Activated CD8-positive, alpha-beta T cell treated with anti-CD3 and anti-CD28 coated beads for 36 hours (primary cell): Measurements from ENCODE around the gene PLGRKT. TPM values are rescaled to one million over a fixed set of nuclear protein-coding genes. Genes with fewer than 3 reads are reported as not detected.
"Not testable (repeated sequence)": the region's sequence is repeated elsewhere in the genome, so short reads cannot be mapped to it uniquely, and the experiment has no call there.

Experiments
- ATAC-seq: fragments of 200-7000 bp; cut with Tn5 transposase; one replicate; pipeline ENCODE4 v1.10.0; 2021; ENCODE audit warnings: mild to moderate bottlenecking, moderate library complexity
- CTCF ChIA-PET: fragments of 350-600 bp; sonication (Branson Sonifier 250); formaldehyde crosslinking; loops from one replicate; lab custom pipeline; 2021; ENCODE audit warnings: antibody characterized with exemption; lab: Charles Lee
- POLR2A ChIA-PET: fragments of 350-600 bp; sonication (Branson Sonifier 250); formaldehyde crosslinking; loops from one replicate; lab custom pipeline; 2021; ENCODE audit warnings: antibody characterized with exemption; lab: Charles Lee
- DNase-seq: peaks from one replicate; pipeline ENCODE4 v3.0.0-alpha.2; 2020
- H3K27ac Mint-ChIP-seq: one replicate; pipeline ENCODE4 v1.8.0; 2021; ENCODE audit warnings: mild to moderate bottlenecking, mixed read lengths
- H3K27me3 Mint-ChIP-seq: one replicate; pipeline ENCODE4 v1.8.0; 2021; ENCODE audit warnings: mixed read lengths
- H3K36me3 Mint-ChIP-seq: one replicate; pipeline ENCODE4 v1.8.0; 2021; ENCODE audit warnings: low read depth, mixed read lengths
- H3K4me1 Mint-ChIP-seq: one replicate; pipeline ENCODE4 v1.8.0; 2021; ENCODE audit warnings: low read depth, mixed read lengths
- H3K4me3 Mint-ChIP-seq: one replicate; pipeline ENCODE4 v1.8.0; 2021; ENCODE audit warnings: mild to moderate bottlenecking, moderate library complexity, mixed read lengths
- H3K9me3 Mint-ChIP-seq: one replicate; pipeline ENCODE4 v1.8.0; 2021; ENCODE audit warnings: mixed read lengths
- intact Hi-C: fragments of 100-400 bp; cut with micrococcal nuclease; formaldehyde crosslinking; loops from one replicate; pipeline ENCODE4 v1.10.0; 2022
- total RNA-seq, 2 experiments: library from RNA; stranded (reverse); gene quantifications; one replicate each; pipeline ENCODE4 v1.2.3, GENCODE V29; 2021
- TF ChIP-seq, protein P1 (sequence below): fragments of 200-600 bp; IDR thresholded peaks from one replicate; pipeline ENCODE4 v1.8.0; 2022; ENCODE audit warnings: antibody characterized with exemption, mild to moderate bottlenecking

PLGRKT gene
- total RNA-seq, 2 experiments from 2014 or later, result 26.6 to 28.5 TPM

DNA sequence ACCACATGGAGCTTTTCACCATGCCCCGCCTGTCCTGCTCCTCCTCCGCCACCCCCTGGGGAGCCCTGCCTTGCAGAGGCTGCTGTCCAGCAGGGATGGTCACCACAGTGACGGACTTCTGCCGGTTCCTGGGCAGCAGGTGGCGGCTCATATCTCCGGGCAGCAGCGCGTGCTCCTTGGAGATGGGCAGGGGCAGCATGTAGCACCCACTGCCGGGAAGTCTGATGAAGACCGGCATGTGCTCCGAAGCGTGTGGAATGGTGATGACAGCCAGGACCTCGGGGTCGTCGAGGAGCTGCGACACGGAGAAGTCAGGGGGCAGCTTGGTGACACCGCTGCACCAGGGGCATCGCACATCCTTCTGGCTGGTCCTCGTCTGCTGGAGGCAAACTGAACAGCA is 19.2 kb downstream of the PLGRKT start:
- CTCF ChIA-PET, result no interaction called here
- H3K4me3 Mint-ChIP-seq, result no peak overlapping the region
- H3K27ac Mint-ChIP-seq, result no peak overlapping the region
- peaks cover 16% of the 10 kb centered on the region for H3K36me3 Mint-ChIP-seq
- POLR2A ChIA-PET, result no interaction called here
- H3K4me1 Mint-ChIP-seq, result peaks cover 13% of the 10 kb centered on the region
- no peak for DNase-seq
- intact Hi-C loops, result no loop called here
- TF ChIP-seq, protein P1, sequence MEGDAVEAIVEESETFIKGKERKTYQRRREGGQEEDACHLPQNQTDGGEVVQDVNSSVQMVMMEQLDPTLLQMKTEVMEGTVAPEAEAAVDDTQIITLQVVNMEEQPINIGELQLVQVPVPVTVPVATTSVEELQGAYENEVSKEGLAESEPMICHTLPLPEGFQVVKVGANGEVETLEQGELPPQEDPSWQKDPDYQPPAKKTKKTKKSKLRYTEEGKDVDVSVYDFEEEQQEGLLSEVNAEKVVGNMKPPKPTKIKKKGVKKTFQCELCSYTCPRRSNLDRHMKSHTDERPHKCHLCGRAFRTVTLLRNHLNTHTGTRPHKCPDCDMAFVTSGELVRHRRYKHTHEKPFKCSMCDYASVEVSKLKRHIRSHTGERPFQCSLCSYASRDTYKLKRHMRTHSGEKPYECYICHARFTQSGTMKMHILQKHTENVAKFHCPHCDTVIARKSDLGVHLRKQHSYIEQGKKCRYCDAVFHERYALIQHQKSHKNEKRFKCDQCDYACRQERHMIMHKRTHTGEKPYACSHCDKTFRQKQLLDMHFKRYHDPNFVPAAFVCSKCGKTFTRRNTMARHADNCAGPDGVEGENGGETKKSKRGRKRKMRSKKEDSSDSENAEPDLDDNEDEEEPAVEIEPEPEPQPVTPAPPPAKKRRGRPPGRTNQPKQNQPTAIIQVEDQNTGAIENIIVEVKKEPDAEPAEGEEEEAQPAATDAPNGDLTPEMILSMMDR, result no peak
- peaks cover 2% of the 10 kb centered on the region for H3K9me3 Mint-ChIP-seq
- H3K27me3 Mint-ChIP-seq, result no peaks in the 10 kb centered on the region
- no peak for ATAC-seq

DNA sequence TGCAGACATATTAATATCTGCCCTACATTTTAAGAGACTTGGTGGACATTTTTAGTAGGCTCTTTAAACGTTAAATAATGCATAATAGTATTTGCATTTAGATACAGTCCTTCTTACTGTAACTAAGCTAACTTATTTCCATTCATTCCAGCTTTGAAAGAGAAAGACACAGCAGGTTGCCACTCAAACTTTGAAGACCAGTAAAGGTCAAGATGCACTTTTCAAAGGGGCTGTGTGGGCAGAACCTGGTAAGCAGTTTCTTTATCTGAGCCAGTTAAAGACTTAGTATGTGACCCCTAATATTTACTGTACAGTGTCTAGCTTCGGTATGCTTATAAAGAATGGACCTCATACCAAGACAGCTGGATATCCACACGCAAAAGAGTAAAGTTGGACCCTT is 20.8 kb downstream of the PLGRKT start:
- TF ChIP-seq, protein P1, result no peak
- peaks cover 27% of the 10 kb centered on the region for H3K36me3 Mint-ChIP-seq
- no peak for DNase-seq
- ATAC-seq, result no peak
- H3K27me3 Mint-ChIP-seq, result no peaks in the 10 kb centered on the region
- peaks cover 7% of the 10 kb centered on the region for H3K9me3 Mint-ChIP-seq
- no peak overlapping the region for H3K4me3 Mint-ChIP-seq
- no peak overlapping the region for H3K27ac Mint-ChIP-seq
- intact Hi-C loops, result no loop called here
- peaks cover 13% of the 10 kb centered on the region for H3K4me1 Mint-ChIP-seq
- CTCF ChIA-PET, result interaction anchor here (0.9 to 2.1 kb wide), 4 partner anchors 8 to 231 kb away, joined by 3 to 10 read pairs (median 5); partner anchors contain the start of gene INSL6
- POLR2A ChIA-PET, result no interaction called here

DNA sequence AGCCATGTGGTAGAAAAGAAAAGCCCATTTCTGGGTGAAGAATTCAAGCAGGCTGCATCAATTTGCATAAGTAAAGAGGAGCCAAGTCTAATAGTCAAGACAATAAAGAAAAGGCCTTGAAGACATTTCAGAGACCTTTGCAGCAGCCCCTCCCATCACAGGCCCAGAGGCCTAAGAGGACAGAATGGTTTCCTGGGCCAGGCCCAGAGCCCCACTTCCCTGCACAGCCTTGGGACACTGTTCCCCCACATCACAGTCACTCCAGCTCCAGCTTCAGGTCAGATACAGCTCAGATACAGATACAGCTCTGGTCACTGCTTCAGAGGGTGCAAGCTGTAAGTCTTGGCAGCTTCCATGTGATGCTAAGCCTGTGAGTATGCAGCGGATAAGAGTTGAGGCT is 29.1 kb downstream of the PLGRKT start:
- no peak for DNase-seq
- intact Hi-C loops, result no loop called here
- Mint-ChIP-seq H3K4me3 (no peak overlapping the region), H3K9me3 (peaks cover 40% of the 10 kb centered on the region), H3K36me3 (peaks cover 58% of the 10 kb centered on the region), H3K27me3 (no peaks in the 10 kb centered on the region), H3K4me1 (peaks cover 11% of the 10 kb centered on the region), H3K27ac (no peak overlapping the region)
- ChIA-PET CTCF (no interaction called here), POLR2A (no interaction called here)
- no peak for ATAC-seq
- TF ChIP-seq, protein P1, result no peak

DNA sequence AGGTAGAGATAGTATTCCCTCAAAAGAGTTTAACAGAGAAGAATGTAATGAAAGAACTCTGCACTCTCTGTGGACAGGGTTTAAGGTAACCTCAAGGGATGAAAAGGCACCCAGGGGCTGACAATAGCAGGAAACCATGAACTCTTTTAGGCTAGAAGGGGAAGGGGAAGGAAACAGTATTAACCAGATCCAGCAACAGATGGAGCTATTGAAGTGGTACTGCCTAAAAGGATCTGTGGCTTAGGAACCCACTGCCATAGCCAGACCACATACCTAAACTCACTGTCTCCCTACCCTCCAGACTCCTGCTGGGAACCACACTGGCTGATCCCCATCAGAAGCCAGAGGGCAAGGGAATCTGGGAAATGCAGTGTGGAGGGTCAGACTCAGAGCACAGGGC is 35.5 kb downstream of the PLGRKT start:
- peaks cover 21% of the 10 kb centered on the region for H3K9me3 Mint-ChIP-seq
- TF ChIP-seq, protein P1, result no peak
- H3K4me3 Mint-ChIP-seq, result no peak overlapping the region
- ChIA-PET POLR2A (no interaction called here), CTCF (no interaction called here)
- peaks cover 21% of the 10 kb centered on the region for H3K4me1 Mint-ChIP-seq
- intact Hi-C loops, result no loop called here
- ATAC-seq, result no peak
- no peak for DNase-seq
- H3K27ac Mint-ChIP-seq, result no peak overlapping the region
- no peaks in the 10 kb centered on the region for H3K27me3 Mint-ChIP-seq
- H3K36me3 Mint-ChIP-seq, result peaks cover 22% of the 10 kb centered on the region

DNA sequence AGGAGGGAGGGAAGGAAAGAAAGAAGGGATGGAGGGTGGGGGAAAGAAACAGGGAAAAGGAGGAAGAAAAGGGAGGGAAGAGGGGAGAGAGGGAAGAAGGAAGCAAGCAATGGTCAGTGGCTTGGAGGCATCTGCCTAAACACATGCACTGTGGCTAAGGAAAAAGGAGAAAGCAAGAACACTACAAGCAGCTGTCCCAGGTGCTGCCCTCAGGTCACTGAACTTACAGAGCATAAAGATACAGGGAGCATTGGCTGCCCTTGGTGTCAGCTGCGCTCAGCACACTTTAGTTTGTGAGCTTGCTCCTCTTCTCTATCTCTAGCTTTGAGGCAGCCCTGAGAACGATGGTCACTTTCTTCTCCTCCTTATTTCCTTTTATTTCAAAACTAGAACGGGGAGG is 40.2 kb downstream of the PLGRKT start:
- H3K4me3 Mint-ChIP-seq, H3K27ac Mint-ChIP-seq, intact Hi-C loops, CTCF ChIA-PET, H3K27me3 Mint-ChIP-seq, POLR2A ChIA-PET, DNase-seq, ATAC-seq, H3K9me3 Mint-ChIP-seq, H3K36me3 Mint-ChIP-seq: not testable (repeated sequence)
- peaks cover 11% of the 10 kb centered on the region for H3K4me1 Mint-ChIP-seq

DNA sequence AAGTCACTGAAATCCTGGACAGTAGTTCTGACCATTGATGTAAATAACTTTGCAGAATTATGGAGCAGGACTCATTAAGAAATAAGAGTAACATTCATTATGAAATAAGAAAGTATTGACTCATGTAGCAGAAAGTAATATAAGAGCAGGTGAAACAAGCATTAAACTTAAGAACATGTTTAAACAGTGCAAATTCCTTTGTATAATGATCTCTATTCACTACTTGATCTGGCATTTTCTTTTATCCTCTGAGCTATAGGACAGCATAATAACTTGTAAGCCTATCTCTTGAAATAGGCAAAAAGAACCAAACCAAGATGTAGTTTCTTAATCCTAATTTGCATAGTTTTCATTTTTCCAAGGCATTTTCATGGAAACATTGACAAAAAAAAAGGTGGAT is 42.3 kb downstream of the PLGRKT start:
- ATAC-seq (no peak), DNase-seq (no peak)
- no peaks in the 10 kb centered on the region for H3K36me3 Mint-ChIP-seq
- H3K4me1 Mint-ChIP-seq, result peaks cover 6% of the 10 kb centered on the region
- H3K27me3 Mint-ChIP-seq, result no peaks in the 10 kb centered on the region
- no peak overlapping the region for H3K4me3 Mint-ChIP-seq
- ChIA-PET CTCF (interaction anchor here (0.7 kb wide), 1 partner anchor 11 kb away, joined by 4 read pairs; no protein-coding TSS in a partner anchor), POLR2A (no interaction called here)
- H3K27ac Mint-ChIP-seq, result no peak overlapping the region
- TF ChIP-seq, protein P1, result no peak
- H3K9me3 Mint-ChIP-seq, result no peaks in the 10 kb centered on the region
- intact Hi-C loops, result no loop called here

DNA sequence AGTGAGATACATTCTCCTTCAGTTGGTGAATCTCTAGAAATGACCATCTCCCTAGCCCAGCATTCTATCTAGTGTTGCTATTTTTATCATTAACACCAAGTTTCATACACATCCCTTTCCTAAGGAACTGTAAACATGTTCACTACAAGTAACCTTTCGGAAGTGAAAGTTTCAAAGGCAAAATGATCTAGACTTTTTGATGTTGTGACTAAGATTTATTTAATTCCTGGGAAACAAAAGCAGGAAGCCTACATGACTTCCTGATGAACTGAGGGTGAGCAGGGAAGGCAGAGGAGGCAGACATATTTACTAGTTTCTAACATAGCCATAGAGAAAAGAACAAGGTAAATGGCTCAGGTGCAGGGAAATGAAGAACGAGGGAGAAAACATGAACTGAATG is 43.7 kb downstream of the PLGRKT start:
- H3K9me3 Mint-ChIP-seq, H3K36me3 Mint-ChIP-seq, DNase-seq, ATAC-seq, H3K27me3 Mint-ChIP-seq, CTCF ChIA-PET, intact Hi-C loops, H3K27ac Mint-ChIP-seq, H3K4me3 Mint-ChIP-seq, POLR2A ChIA-PET: not testable (repeated sequence)
- peaks cover 14% of the 10 kb centered on the region for H3K4me1 Mint-ChIP-seq
